COLO829 (cell line): ENCODE data around the gene RNF2.
A peak's percentile ranks its signal among the peaks of the same experiment; 100 is the strongest.
"Not testable (repeated sequence)": the region's sequence is repeated elsewhere in the genome, so short reads cannot be mapped to it uniquely, and the experiment has no call there.

Experiments
- DNase-seq: peaks from one replicate; pipeline ENCODE4 v3.0.0; 2012; ENCODE audit warnings: low spot score

RNF2 gene

GRCh38 chr1:185050823-185051451, 5.6 kb downstream of the RNF2 start:
- peak; percentile 51 for DNase-seq

- no peak for DNase-seq
Measured at GRCh38 chr1:185053204-185053603, 7.8 kb downstream of the RNF2 start.

DNA sequence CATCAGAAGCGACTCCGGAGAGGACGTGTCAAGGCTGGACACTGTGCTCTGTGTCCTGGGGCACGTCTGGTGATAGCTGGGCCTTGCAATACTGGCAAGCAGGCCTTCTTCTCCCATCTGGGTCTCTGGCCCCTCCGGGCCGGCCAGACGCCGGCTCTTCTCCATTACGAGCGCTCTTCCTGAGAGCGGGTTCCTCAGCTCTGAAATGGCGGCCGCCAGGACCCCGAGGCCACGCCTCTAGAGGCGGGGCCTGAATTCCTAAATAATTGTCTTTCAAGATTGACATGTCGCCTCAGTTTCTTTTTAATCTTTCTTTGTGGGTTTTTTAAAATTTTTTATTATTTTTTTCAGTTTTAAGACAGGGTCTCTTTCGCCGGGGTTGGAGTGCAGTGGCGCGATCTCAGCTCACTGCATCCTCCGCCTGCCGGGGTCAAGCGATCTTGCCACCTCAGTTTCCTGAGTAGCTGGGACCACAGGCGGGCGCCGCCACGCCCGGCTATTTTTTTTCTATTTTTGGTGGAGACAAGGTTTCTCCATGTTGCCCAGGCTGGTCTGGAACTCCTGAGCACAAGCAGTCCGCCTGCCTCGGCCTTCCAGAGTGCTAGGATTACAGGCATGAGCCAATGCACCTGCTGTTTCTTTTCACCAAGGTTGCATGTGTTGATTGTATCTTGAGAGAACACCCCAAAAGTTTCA, 9.2 kb downstream of the RNF2 start:
- DNase-seq, result no peak

- no peak for DNase-seq
Measured at GRCh38 chr1:185058110-185058509, 12.8 kb downstream of the RNF2 start.

GRCh38 chr1:185058876-185059275, 13.5 kb downstream of the RNF2 start:
- no peak for DNase-seq

DNA sequence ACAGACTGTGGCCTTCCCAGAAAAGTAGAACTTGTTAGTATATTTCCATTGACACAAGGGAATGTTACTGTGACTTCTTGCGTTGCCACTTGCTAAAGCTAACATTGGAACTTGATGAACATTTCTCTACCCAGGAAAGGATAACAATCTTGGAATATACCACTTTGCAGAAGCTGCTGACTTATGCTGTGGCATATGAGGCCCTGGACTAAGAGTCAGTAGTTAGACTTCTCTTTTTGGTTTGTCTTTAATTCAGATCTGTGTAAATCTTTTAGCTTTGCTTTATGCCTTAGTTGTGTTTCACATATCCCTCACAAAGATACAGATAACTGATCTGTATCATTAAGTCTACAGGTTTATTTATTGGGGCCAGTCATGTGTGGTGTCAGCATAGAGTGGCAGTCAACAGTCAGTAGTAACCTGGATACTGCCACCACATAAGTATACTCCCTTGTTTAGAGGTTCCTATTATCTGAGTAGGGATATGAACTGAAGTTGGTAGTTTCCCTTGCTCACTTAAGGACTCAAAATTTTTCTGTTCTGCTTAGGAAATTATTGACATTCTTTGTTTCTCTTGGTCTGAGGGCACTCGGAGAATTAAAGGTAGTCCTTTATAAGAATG, 14.7 kb downstream of the RNF2 start:
- DNase-seq, result no peak

DNA sequence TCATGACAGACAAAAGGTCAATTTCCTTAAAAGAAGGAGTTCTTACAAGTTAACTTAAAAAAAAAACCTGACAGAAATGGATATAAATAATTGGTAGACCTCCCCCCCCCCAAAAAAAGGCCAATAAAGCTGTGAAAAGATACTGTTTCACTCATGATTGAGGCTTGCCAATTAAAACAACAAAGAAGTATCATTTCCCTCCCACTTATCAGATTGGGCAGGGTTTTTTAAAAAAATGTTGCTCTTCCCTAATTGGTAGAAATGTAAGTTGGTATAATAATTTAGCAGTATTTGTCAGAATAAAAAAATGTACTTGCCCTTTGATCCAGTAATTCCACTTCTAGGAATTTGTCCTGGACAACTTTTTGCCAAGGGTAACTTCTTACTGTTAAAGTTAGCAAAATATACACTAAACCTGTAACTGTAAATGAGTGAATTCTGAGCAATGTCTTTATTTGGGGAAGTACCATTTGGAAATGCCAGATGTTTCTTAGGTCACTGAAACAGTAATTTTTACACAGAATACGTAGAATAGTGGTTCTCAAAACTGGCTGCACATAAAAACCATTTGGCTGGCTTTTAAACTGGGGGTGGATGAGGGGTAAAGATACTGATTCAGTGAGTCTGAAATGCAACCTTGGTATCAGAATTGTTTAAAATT, 17.5 kb downstream of the RNF2 start:
- DNase-seq, result no peak

GRCh38 chr1:185063719-185064118, 18.4 kb downstream of the RNF2 start:
- no peak for DNase-seq

GRCh38 chr1:185065006-185065405, 19.6 kb downstream of the RNF2 start:
- DNase-seq, result not testable (repeated sequence)

DNA sequence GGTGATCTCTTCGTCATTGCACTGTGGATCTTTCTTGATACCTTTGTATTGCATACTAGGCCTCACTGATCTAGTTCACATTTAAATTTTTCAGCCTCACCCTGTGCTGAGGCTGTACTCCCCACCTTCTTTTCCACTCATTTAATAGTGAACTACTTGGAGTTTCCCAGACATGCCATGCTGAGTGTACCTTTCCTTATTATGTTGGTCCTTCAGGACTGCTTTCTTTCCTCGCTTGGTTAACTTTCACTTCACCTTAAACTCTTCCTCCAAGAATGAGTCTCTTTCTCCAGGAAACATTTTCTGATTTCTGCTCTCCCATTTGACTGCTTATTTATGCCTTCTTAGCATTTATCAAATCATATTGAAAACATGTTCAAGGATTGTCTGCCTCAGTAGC, 20.8 kb downstream of the RNF2 start:
- no peak for DNase-seq

- DNase-seq, result no peak
Measured at GRCh38 chr1:185068341-185068740, 23.0 kb downstream of the RNF2 start.

DNA sequence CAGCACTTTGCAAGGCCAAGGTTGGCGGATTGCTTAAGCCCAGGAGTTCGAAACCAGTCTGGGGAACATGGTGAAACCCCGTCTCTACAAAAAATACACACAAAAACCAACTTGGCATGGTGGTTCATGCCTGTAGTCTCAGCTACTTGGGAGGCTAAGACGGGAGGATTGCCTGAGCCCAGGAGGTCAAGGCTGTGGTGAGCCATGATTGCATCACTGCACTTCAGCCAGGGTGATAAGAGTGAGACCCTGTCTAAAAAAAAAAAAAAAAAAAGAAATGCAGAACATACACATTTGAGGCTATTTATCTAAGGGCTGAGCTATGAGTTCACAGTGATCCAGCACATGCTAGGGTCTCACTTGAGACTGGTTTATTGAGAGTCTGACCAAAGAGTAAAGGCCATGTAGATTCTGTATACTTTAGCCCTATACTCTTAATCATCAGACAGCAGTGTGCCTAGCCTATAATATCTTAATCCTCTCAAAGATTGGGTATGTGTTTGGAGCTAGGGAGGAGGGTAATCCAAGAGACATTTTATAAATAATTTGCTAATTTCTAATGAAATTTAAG, 23.9 kb downstream of the RNF2 start:
- DNase-seq, result no peak

DNA sequence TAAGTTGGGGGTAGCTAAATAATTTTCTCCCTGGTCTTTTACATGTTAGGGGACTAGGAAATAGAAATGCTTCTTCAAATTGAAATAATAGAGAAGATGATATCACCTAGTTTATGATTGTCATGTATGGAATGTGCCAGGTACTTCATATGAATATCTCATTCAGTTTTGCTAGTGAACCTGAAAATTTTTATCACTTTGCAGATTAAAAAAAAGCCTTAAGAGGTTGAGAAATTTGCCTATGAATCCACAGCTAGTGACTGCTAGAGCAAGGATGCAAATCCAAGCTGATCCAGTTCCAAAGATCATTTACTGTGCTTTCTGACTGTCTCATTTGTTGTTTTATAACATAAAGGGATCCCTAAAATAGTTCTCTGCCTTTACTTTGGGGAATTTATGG, 24.7 kb downstream of the RNF2 start:
- no peak for DNase-seq

GRCh38 chr1:185073725-185074124, 28.4 kb downstream of the RNF2 start:
- DNase-seq, result no peak

DNA sequence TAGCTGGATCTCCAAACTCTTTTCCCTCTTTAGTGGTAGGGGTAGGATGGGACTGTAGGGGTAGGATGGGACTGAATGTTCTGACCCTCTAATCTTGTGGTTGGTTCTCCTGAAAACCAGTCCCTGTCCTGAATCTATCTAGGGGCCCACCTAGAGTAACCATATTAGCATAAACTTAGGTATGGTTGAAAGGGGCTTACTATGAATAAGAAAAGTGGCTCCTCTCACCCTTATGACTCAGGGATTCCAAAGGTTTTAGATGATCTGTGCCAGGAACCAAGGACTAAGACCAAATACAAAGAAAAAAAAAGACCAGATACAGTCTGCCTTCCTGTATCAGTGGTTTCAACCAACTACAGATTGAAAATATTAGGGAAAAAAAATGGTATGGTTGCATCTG, 28.9 kb downstream of the RNF2 start:
- DNase-seq, result no peak

DNA sequence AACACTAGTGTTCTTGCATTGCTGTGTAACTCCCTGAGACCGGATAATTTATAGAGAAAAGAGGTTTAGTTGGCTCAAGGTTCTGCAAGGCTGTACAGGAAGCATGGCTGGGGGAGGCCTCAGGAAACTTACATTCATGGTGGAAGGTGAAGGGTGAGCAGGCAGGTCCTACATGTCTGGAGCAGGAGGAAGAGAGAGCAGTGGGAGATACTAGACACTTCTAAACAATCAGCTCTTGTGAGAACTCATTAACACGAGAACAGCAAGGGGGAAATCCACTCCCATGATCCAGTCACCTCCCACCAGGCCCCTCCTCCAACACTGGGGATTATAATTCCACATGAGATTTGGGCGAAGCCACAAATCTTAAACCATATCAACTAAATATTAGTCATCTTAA, 30.1 kb downstream of the RNF2 start:
- no peak for DNase-seq

- no peak for DNase-seq
Measured at GRCh38 chr1:185077374-185077773, 32.0 kb downstream of the RNF2 start.

DNA sequence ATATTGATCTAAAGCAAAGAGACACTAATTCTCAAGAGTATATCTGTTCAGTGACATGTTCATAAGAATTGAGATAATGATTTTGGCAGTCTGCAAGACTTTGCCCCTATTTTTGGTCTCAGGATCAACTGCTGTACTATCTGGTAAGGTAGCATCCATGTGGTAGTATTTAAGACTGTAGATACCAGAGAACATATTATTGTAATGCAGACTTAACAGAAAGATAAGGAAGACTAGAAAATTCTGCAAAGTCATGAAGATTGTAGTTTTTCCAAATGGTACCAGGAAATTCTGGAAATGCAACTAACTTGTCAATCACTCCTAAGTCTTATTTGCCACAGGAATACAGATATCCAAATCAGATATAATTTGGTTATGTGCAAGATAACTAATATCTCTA, 35.1 kb downstream of the RNF2 start:
- no peak for DNase-seq

- no peak for DNase-seq
Measured at GRCh38 chr1:185083818-185084217, 38.5 kb downstream of the RNF2 start.

GRCh38 chr1:185087101-185087500, 41.7 kb downstream of the RNF2 start:
- no peak for DNase-seq

- no peak for DNase-seq
Measured at GRCh38 chr1:185087746-185088145, 42.4 kb downstream of the RNF2 start.

DNA sequence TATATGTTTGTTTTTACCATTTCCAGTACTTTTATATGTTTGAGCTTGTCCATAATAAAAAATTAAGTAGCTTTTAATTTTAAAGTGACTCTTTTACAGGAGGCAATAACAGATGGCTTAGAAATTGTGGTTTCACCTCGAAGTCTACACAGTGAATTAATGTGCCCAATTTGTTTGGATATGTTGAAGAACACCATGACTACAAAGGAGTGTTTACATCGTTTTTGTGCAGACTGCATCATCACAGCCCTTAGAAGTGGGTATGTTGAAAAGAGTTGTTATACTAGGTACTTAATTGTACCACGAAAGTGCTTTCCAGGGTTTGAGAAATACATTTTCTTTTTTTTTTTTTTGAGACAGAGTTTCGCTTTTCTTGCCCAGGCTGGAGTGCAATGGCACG, 46.1 kb downstream of the RNF2 start:
- DNase-seq, result no peak

DNA sequence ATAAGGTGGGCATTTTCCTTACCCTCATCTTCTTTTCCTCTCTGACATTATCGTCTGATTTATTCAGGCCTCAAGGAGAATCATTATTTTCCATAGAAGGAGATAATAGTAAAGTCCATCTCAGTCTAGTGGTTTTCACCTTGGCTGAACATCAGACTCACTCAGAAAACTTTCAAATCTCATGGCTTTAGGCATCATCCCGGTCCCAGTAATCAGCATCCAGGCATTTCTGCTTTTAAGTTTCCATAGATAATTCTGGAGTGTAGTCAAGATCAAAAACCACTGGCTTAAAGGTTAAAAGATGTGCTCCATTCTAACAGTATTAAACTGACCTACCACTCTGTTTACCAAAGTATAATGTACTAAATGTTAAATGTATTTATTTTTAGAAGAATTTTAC, 49.4 kb downstream of the RNF2 start:
- DNase-seq, result no peak
